Keratinocyte (primary cell): ENCODE measurements around the gene P2RX1. TPM values are rescaled to one million over a fixed set of nuclear protein-coding genes. Genes with fewer than 3 reads are reported as not detected.

ENCODE experiments used
- DNase-seq: peaks from one replicate; pipeline ENCODE4 v3.0.0-alpha.2; 2011; ENCODE audit warnings: low read depth, missing footprints, low spot score
- FAIRE-seq: peaks from 2 replicates; lab custom pipeline; 2011; peaks lifted over from hg19 to GRCh38; lab: Jason Lieb, UNC
- H2AFZ ChIP-seq: 2 replicates; pipeline ENCODE4 v1.6.0; 2012; ENCODE audit warnings: low read length, control low read depth, inconsistent platforms; ENCODE audit not compliant: control insufficient read depth
- H3K27ac ChIP-seq: 2 replicates; pipeline ENCODE4 v1.5.1; 2011; ENCODE audit warnings: low read length; ENCODE audit not compliant: control insufficient read depth, insufficient read depth
- H3K27me3 ChIP-seq: 3 replicates; pipeline ENCODE4 v1.6.0; 2011; ENCODE audit warnings: low read length; ENCODE audit not compliant: control insufficient read depth, insufficient read depth; ENCODE audit errors: extremely low read depth
- H3K36me3 ChIP-seq, 2 experiments: 2 replicates in 1 of 2; 3 replicates in 1 of 2; pipeline ENCODE4 v1.5.1; 2011; ENCODE audit warnings: low read length in 2 of 2, mild to moderate bottlenecking in 1 of 2; ENCODE audit not compliant: control insufficient read depth in 2 of 2, insufficient read depth in 2 of 2; ENCODE audit errors: extremely low read depth in 1 of 2
- H3K4me1 ChIP-seq: 3 replicates; pipeline ENCODE4 v1.5.1; 2011; ENCODE audit warnings: low read length; ENCODE audit not compliant: control insufficient read depth, insufficient read depth; ENCODE audit errors: extremely low read depth
- H3K4me2 ChIP-seq: 3 replicates; pipeline ENCODE4 v1.6.0; 2011; ENCODE audit warnings: low read depth, low read length; ENCODE audit not compliant: control insufficient read depth, insufficient read depth; ENCODE audit errors: extremely low read depth
- H3K4me3 ChIP-seq, 3 experiments: fragments of 200-600 bp in 1 of 3; sonication (generic) in 1 of 3; 2 replicates in 2 of 3; 3 replicates in 1 of 3; pipeline ENCODE4 v1.5.1; 2011 to 2016; ENCODE audit warnings: low read length in 3 of 3, mild to moderate bottlenecking in 3 of 3, control low read depth in 2 of 3, inconsistent platforms in 1 of 3, low read depth in 1 of 3, mixed read lengths in 1 of 3, mixed run types in 1 of 3, moderate library complexity in 1 of 3; ENCODE audit not compliant: control insufficient read depth in 2 of 3, insufficient read depth in 2 of 3; ENCODE audit errors: extremely low read depth in 1 of 3
- H3K79me2 ChIP-seq: 2 replicates; pipeline ENCODE4 v1.6.0; 2012; ENCODE audit warnings: low read length; ENCODE audit not compliant: control insufficient read depth, insufficient read depth
- H3K9ac ChIP-seq: 3 replicates; pipeline ENCODE4 v1.6.0; 2011; ENCODE audit warnings: low read length; ENCODE audit not compliant: control insufficient read depth, insufficient read depth; ENCODE audit errors: extremely low read depth
- H3K9me1 ChIP-seq: 3 replicates; pipeline ENCODE4 v1.6.0; 2011; ENCODE audit warnings: low read length; ENCODE audit not compliant: control insufficient read depth, insufficient read depth; ENCODE audit errors: extremely low read depth
- H3K9me3 ChIP-seq: 2 replicates; pipeline ENCODE4 v1.5.1; 2012; ENCODE audit warnings: low read depth, low read length; ENCODE audit not compliant: control insufficient read depth
- H4K20me1 ChIP-seq: 3 replicates; pipeline ENCODE4 v1.6.0; 2011; ENCODE audit warnings: low read length; ENCODE audit not compliant: control insufficient read depth, insufficient read depth; ENCODE audit errors: extremely low read depth
- EZH2 ChIP-seq: IDR thresholded peaks from one replicate; pipeline ENCODE4 v1.6.1; 2012; ENCODE audit warnings: inconsistent platforms, mild to moderate bottlenecking, low read length, moderate library complexity
- dilution Hi-C: fragments of 300-500 bp; cut with MboI; formaldehyde crosslinking; loops from one replicate; pipeline ENCODE4 v1.7.0; 2020; ENCODE audit warnings: low sequenced_read_pairs; ENCODE audit not compliant: extremely low pct_ligation_motif_present
- polyA plus RNA-seq, 5 experiments: library from polyadenylated mRNA; depleted of rRNA in 3 of 5; stranded (reverse) in 3 of 5; stranded (forward) in 1 of 5; unstranded in 1 of 5; fragments of >200 nt; gene quantifications; 1 replicate in 1 of 5; 2 replicates in 3 of 5; 3 replicates in 1 of 5; pipeline versions ENCODE4 v1.2.1 to v1.2.3, GENCODE V29; 2011 to 2012; ENCODE audit warnings: missing spikeins in 2 of 5, low read depth in 1 of 5, low replicate concordance in 1 of 5
- TF ChIP-seq, protein P1 (sequence below), 3 experiments: IDR thresholded peaks in 1 of 3; conservative IDR thresholded peaks in 1 of 3; optimal IDR thresholded peaks in 1 of 3; 2 replicates in 2 of 3; 3 replicates in 1 of 3; pipeline versions ENCODE3 to v1.5.1; 2011; ENCODE audit warnings: low read length in 3 of 3, mild to moderate bottlenecking in 3 of 3, moderate library complexity in 2 of 3, control low read depth in 1 of 3, inconsistent platforms in 1 of 3; ENCODE audit not compliant: insufficient read depth in 2 of 3; ENCODE audit errors: extremely low read depth in 1 of 3

The P2RX1 gene
- polyA plus RNA-seq, 1 donor (not counting 4 experiments of a cell fraction or from before 2014, with no cell fraction given) = not detected

DNA sequence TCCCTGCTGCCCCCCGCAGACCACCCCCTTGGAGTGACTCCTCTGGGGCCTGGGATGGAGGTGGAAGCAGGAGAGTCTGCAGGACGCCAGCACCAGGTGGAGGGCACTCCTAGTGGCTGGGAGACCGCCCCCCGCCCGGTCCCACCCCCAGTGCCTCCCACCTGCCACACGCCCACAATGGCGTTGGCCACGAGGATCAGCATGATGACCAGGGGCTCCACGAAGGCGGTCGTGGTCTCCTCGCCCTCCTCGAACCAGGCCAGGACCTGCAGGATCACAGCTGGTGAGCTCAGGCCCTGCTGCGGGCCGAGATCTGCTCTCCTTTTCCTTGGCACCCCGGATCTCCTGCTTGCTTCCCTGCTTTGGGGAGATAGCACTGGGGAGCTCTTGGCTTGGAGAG, 35.2 kb upstream of the P2RX1 start:
- no peak overlapping the region for H3K4me2 ChIP-seq
- H2AFZ ChIP-seq = no peak overlapping the region
- DNase-seq (no peak), FAIRE-seq (no peak)
- no peaks in the 10 kb centered on the region for H3K4me1 ChIP-seq
- no peaks in the 10 kb centered on the region for H3K79me2 ChIP-seq
- dilution Hi-C loops = no loop called here
- no peaks in the 10 kb centered on the region for H3K9me1 ChIP-seq
- H3K9ac ChIP-seq = no peak overlapping the region
- no peaks in the 10 kb centered on the region for H3K27me3 ChIP-seq
- H3K36me3 ChIP-seq = no peaks in the 10 kb centered on the region
- H4K20me1 ChIP-seq = no peaks in the 10 kb centered on the region
- no peak overlapping the region for H3K4me3 ChIP-seq
- no peak overlapping the region for H3K27ac ChIP-seq
- H3K9me3 ChIP-seq = no peaks in the 10 kb centered on the region
- TF ChIP-seq, protein P1, sequence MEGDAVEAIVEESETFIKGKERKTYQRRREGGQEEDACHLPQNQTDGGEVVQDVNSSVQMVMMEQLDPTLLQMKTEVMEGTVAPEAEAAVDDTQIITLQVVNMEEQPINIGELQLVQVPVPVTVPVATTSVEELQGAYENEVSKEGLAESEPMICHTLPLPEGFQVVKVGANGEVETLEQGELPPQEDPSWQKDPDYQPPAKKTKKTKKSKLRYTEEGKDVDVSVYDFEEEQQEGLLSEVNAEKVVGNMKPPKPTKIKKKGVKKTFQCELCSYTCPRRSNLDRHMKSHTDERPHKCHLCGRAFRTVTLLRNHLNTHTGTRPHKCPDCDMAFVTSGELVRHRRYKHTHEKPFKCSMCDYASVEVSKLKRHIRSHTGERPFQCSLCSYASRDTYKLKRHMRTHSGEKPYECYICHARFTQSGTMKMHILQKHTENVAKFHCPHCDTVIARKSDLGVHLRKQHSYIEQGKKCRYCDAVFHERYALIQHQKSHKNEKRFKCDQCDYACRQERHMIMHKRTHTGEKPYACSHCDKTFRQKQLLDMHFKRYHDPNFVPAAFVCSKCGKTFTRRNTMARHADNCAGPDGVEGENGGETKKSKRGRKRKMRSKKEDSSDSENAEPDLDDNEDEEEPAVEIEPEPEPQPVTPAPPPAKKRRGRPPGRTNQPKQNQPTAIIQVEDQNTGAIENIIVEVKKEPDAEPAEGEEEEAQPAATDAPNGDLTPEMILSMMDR (optimal IDR thresholded peaks at IDR 0.05 in 1 of 3, IDR thresholded peaks at IDR 0.05 in 1 of 3, conservative IDR thresholded peaks at IDR 0.05 in 1 of 3; ENCODE audit: extremely low read depth in 1 of 3, insufficient read depth in 2 of 3, low read length in 3 of 3) = no peak
- TF ChIP-seq EZH2 = no peak

DNA sequence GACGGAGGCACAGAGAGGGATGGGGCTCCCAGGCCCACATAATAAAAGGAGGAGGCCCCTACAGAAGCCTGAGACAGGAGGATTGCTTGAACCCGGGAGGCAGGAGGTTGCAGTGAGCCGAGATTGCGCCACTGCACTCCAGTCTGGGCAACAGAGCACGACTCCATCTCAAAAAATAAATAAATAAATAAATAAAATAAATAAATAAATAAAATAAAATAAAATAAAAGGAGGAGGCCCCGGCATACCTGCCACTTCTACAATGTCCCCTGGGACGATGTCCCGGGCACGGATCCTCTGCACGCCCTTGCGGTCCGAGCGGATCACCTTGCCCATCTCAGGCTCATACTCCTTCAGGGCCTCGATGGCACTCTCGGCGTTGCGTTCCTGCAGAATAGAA, 34.7 kb upstream of the P2RX1 start:
- no peaks in the 10 kb centered on the region for H3K79me2 ChIP-seq
- no peaks in the 10 kb centered on the region for H3K27me3 ChIP-seq
- H3K4me3 ChIP-seq = no peak overlapping the region
- H3K4me2 ChIP-seq = no peak overlapping the region
- no peaks in the 10 kb centered on the region for H4K20me1 ChIP-seq
- TF ChIP-seq, protein P1 (optimal IDR thresholded peaks at IDR 0.05 in 1 of 3, IDR thresholded peaks at IDR 0.05 in 1 of 3, conservative IDR thresholded peaks at IDR 0.05 in 1 of 3; ENCODE audit: extremely low read depth in 1 of 3, insufficient read depth in 2 of 3, low read length in 3 of 3) = no peak
- TF ChIP-seq EZH2 = no peak
- dilution Hi-C loops = no loop called here
- no peak for DNase-seq
- no peak overlapping the region for H3K9ac ChIP-seq
- no peak overlapping the region for H3K27ac ChIP-seq
- H3K36me3 ChIP-seq = no peaks in the 10 kb centered on the region
- H3K9me1 ChIP-seq = no peaks in the 10 kb centered on the region
- FAIRE-seq = no peak
- H2AFZ ChIP-seq = no peak overlapping the region
- H3K4me1 ChIP-seq = no peaks in the 10 kb centered on the region
- H3K9me3 ChIP-seq = no peaks in the 10 kb centered on the region
